DMS53 treated with DMSO at 0.1 percent for 48 hours (cell line): ENCODE results near the gene RNF31.

Source experiments
- DNase-seq: peaks from one replicate; lab custom pipeline; 2025; ENCODE audit not compliant: unreplicated experiment; lab: John Stamatoyannopoulos, UW

The RNF31 gene

DNA sequence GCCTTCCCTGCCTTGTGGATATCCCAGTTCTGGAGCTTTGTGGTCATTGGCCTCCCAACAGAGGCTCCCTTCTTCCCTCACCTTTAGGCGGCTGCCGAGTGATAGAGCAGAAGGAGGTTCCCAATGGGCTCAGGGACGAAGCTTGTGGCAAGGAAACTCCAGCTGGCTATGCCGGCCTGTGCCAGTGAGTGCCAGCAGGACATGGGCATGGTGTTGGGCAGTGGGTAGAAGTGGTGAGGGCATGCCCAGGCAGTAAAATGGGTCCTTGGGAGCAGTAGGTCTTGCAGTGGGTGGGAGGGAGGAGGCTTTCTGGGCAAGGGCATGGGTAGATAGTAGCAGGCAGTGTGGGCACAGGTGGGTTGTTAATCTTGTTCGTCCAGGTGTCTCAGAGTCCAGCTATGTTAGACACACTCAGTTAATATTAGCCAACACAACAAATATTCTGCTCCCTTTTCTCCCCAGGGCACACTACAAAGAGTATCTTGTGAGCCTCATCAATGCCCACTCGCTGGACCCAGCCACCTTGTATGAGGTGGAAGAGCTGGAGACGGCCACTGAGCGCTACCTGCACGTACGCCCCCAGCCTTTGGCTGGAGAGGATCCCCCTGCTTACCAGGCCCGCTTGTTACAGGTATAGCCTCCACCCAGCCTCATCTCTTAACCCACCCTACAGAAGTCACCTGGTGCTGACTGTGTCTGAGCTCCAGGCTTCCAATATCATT, 12.6 kb downstream of the RNF31 start:
- no peak for DNase-seq

DNA sequence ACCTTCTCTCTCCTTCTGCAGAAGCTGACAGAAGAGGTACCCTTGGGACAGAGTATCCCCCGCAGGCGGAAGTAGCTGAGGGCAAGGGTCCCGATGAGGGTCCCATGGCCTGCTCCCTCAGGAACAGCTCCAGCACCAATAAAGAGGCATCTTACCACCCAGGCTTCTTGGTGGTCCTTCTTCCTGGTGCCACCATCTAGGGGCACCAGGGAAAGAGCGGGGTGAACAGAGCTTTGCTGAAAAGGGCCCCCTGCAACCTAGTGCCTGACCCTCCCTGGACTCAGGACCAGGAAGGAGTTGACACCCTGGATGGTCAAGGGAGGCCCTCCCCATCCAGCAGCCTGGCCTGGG, 13.2 kb downstream of the RNF31 start:
- no peak for DNase-seq

- DNase-seq = peak; percentile 94
Measured at GRCh38 chr14:24160850-24161804, 13.8 kb downstream of the RNF31 start, which contains the start of gene IRF9. Gene IRF9, plus strand, starts transcription at chr14:24161265. Its CDS starts 880 bp downstream, at chr14:24162145.

- no peak for DNase-seq
Measured at GRCh38 chr14:24162093-24162492, 14.8 kb downstream of the RNF31 start.

- no peak for DNase-seq
Measured at GRCh38 chr14:24164518-24164991, 17.3 kb downstream of the RNF31 start.

DNA sequence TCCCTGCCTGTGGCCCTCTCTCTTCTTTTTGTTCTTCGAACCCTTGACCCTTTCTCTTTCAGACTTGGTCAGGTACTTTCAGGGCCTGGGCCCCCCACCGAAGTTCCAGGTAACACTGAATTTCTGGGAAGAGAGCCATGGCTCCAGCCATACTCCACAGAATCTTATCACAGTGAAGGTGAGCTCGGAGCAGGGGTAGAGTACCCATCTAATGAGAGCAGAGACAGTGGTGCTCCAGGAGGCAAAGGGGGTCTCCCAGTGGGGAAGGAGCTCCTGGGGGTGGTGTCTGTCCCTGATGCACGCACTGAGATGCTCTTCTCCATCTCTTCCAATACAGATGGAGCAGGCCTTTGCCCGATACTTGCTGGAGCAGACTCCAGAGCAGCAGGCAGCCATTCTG, 18.5 kb downstream of the RNF31 start:
- no peak for DNase-seq

DNA sequence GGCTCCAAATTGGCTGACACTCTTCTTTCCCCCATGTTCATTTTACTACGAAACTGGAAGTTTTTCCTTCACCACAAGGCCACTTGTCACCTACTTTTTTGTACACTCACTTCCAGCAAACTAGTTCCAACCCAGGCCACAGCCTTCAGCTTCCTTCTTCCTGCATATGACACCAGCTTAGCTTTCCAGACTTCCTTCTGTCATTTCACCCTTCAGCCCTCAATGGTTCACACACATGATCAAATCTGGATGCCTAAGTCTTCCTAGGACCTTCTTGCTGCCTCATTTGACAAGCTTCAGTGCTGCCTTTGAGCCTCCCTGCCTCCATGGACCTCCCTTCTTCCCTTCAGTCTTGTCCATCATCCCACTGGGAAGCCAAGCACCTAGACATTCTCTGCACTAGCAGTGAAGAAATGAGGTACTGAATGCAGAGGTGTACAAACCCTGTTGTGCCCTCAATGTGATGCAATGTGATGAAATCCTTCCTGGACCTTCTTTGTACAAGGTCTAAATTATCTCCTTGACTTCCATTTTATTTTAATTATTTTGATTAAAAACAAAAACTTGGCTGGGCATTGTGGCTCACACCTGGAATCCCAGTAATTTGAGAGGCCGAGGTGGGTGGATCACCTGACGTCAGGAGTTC, 20.3 kb downstream of the RNF31 start:
- DNase-seq = no peak

- DNase-seq = no peak
Measured at GRCh38 chr14:24171422-24172260, 24.3 kb downstream of the RNF31 start, which contains the start of gene REC8. Gene REC8, plus strand, starts transcription at chr14:24172080. Its CDS starts 473 bp downstream, at chr14:24172553.

DNA sequence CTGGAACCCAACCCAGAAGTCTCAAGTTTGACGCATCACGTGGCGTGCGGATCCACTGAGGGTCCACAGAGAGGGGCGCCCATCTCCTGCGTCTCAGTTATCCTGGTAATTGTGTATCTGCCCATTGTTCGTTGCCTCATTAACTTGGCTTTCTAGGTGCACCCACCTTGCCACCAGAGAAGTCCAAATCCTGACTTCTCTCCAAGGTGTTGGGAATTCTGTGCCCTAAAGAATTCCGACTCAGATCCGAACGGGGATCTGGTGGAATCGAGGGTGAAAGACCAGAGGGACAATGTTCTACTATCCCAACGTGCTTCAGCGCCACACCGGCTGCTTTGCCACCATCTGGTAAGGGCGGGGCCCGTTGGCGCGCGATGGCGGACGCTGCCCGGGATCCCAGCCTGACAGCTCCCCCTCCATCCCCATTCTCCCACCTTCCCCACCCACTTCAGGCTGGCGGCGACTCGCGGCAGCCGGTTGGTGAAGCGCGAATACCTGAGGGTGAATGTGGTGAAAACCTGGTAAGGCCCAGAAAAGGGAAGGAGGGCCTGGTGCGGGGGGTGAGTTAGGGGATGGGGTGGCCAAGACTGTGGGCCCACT, 25.1 kb downstream of the RNF31 start:
- DNase-seq = no peak

- no peak for DNase-seq
Measured at GRCh38 chr14:24172871-24173281, 25.6 kb downstream of the RNF31 start.

DNA sequence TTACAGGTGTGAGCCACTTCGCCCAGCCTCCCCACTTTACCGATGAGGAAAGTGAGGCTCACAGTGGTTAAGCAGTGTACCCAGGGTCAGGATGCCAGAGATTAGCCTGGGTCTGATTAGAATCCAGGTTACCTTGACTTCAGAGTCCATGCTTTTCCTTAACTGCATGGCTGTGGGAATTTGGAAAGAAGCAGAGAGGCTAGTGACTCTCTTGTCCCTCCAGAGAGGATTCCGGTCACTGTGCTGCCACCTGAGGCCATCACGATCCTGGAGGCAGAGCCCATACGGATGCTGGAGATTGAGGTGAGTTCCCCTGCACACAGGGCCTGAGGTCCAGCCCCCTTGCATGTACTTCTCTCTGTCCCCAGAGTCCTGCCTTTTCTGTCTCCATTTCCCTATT, 29.3 kb downstream of the RNF31 start:
- DNase-seq = no peak

DNA sequence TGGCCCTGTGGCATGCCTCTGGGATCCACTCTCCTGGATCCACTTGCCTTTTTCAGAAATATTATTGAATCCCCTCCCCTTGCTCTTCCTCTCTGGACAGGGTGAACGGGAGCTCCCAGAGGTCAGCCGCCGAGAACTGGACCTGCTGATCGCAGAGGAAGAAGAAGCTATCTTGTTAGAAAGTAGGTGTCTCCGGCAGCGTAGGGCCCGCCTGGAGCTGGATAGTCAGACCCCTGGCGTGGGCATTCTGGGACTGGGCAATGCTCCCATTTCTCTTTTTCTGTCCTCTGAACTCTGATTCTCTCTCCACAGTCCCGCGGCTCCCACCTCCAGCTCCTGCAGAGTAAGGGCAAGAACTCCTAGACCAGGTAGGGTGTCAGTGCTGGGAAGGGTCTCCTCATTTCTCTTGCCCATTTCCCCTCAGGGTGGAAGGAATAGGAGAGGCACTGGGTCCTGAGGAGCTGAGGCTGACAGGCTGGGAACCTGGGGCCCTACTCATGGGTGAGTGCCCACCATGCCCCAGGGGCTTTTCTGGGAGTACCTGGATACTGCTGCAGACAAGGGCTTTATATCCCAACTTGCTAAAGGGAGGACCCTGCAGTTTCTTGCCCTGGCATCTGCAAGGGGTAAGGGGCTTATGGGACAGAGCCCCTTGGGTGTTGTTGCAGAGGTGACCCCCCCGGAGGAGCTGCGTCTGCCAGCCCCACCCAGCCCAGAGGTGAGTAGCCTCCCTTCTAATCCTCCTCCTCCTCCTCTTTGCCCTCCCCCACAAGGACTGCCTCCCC, 29.9 kb downstream of the RNF31 start:
- DNase-seq = no peak

- no peak for DNase-seq
Measured at GRCh38 chr14:24177891-24178290, 30.6 kb downstream of the RNF31 start.

DNA sequence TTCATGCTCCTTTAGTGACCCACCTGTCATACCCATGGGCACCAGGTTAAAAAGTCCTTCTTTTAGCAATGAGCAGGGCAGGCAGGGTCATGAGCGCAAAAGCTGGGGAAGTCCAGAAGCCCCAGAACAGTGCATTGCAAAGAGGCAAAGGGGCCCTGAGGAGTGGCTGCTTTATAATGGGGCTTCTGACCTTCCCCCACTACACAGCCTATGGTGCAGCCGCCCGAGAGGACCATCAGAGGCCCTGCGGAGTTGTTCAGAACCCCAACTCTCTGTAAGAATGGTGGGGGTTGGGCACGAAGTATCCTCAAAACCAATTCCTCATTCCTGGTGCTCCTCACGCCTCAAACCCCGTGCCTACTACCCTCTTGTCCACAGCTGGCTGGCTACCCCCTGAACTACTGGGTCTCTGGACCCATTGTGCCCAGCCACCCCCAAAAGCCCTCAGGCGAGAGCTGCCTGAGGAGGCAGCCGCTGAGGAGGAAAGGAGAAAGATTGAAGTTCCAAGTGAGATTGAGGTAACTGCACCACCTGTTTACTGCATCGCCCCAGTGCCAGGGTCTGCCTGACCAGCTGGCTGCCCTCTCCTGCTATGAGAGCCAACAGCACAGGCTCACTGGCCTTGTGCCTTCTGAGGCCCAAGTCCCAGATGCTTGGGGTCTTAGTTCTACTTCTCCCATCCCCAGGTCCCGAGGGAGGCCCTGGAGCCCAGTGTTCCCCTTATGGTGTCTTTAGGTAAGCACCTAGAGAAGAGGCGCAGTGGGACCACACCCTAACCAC, 31.3 kb downstream of the RNF31 start:
- no peak for DNase-seq

DNA sequence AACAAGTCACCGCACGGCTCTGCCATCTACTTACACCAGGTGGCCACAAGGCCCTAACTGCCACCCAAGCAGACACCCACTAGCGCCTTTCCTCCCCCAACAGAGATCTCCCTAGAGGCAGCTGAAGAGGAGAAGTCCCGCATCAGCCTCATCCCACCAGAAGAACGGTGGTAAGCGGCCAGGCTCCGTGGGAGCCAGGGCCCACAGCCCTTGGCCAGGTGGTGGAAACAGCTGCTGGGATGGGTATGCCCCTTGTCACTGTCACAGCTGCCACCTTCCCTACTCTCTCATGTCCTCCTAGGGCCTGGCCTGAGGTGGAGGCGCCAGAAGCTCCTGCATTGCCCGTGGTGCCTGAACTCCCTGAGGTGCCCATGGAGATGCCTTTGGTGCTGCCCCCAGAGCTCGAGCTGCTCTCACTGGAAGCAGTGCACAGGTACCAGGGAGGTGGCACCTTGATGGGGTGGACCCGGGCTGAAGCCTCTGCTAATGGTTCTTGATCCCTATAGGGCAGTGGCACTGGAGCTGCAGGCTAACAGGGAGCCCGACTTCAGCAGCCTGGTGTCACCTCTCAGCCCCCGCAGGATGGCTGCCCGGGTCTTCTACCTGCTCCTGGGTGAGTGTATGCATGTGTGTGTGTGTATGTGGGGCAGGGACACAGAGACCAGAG, 32.1 kb downstream of the RNF31 start:
- no peak for DNase-seq

- no peak for DNase-seq
Measured at GRCh38 chr14:24179961-24180796, 32.9 kb downstream of the RNF31 start.
